ENCODE results near the gene MYO6.
"Not testable (repeated sequence)": the region's sequence is repeated elsewhere in the genome, so short reads cannot be mapped to it uniquely, and the experiment has no call there.

MYO6 gene

GRCh38 chr6:75896526-75896925 is 147.5 kb downstream of the MYO6 start:
- H3K36me3 ChIP-seq (ENCODE audit: insufficient read depth) = no peaks in the 10 kb centered on the region
- no peak overlapping the region for H3K9ac ChIP-seq
- H3K27ac ChIP-seq = no peak overlapping the region
- H3K79me2 ChIP-seq (ENCODE audit: insufficient read depth, low read depth) = no peaks in the 10 kb centered on the region
- no peak for TF ChIP-seq CTCF (conservative IDR thresholded peaks at IDR 0.05; ENCODE audit: low read depth, low read length)
- no peaks in the 10 kb centered on the region for H4K20me1 ChIP-seq (ENCODE audit: insufficient read depth)
- peaks cover 7% of the 10 kb centered on the region for H3K4me1 ChIP-seq (ENCODE audit: low read depth, poor library complexity, severe bottlenecking)
- H3K27me3 ChIP-seq (ENCODE audit: insufficient read depth, low read depth) = no peaks in the 10 kb centered on the region
- no peak overlapping the region for H3K4me3 ChIP-seq (IDR thresholded peaks at IDR 0.05; ENCODE audit: insufficient read depth, low read depth, low read length)
- H2AFZ ChIP-seq (ENCODE audit: low read depth) = no peak overlapping the region
- H3K4me2 ChIP-seq = no peak overlapping the region

GRCh38 chr6:75900216-75900615 is 151.2 kb downstream of the MYO6 start:
- not testable (repeated sequence) for H2AFZ ChIP-seq (ENCODE audit: low read depth); H3K27ac ChIP-seq; H3K27me3 ChIP-seq (ENCODE audit: insufficient read depth, low read depth); H3K4me2 ChIP-seq; H3K79me2 ChIP-seq (ENCODE audit: insufficient read depth, low read depth); H3K9ac ChIP-seq; H3K36me3 ChIP-seq (ENCODE audit: insufficient read depth); H3K4me3 ChIP-seq (IDR thresholded peaks at IDR 0.05; ENCODE audit: insufficient read depth, low read depth, low read length); H3K4me1 ChIP-seq (ENCODE audit: low read depth, poor library complexity, severe bottlenecking); H4K20me1 ChIP-seq (ENCODE audit: insufficient read depth)

DNA sequence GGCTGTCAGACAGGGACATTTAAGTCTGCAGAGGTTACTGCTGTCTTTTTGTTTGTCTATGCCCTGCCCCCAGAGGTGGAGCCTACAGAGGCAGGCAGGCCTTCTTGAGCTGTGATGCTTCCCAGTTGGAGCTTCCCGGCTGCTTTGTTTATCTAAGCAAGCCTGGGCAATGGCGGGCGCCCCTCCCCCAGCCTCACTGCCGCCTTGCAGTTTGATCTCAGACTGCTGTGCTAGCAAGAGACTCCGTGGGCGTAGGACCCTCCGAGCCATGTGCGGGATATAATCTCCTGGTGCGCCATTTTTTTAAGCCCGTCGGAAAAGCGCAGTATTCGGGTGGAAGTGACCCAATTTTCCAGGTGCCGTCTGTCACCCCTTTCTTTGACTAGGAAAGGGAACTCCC is 156.1 kb downstream of the MYO6 start:
- H3K4me3 ChIP-seq (IDR thresholded peaks at IDR 0.05; ENCODE audit: insufficient read depth, low read depth, low read length); H3K27ac ChIP-seq; H3K36me3 ChIP-seq (ENCODE audit: insufficient read depth); H3K27me3 ChIP-seq (ENCODE audit: insufficient read depth, low read depth); H3K9ac ChIP-seq; H3K79me2 ChIP-seq (ENCODE audit: insufficient read depth, low read depth); H3K4me2 ChIP-seq; H3K4me1 ChIP-seq (ENCODE audit: low read depth, poor library complexity, severe bottlenecking); H2AFZ ChIP-seq (ENCODE audit: low read depth); H4K20me1 ChIP-seq (ENCODE audit: insufficient read depth): not testable (repeated sequence)

DNA sequence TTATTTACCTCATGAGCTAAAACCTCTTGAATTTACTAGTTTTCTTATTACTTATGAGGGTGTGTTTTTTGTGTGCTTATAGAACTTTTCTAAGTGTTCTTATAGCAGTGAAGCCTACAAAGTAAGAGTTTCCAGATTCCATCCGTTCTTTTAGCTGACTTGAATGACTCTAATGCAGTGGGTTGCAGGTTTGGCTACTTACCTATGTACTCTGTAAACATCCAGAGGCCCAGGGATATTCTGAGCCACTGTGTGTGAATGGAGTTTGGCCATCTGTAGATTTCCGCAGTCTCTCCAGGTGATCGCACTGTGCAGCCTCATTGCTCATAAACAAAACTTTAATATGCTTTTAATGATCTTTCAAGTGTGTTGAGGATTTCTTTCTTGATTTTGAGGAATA is 157.8 kb downstream of the MYO6 start:
- Histone ChIP-seq H3K9ac (no peak overlapping the region), H2AFZ (ENCODE audit: low read depth) (no peak overlapping the region), H3K36me3 (ENCODE audit: insufficient read depth) (no peaks in the 10 kb centered on the region), H4K20me1 (ENCODE audit: insufficient read depth) (no peaks in the 10 kb centered on the region), H3K4me1 (ENCODE audit: low read depth, poor library complexity, severe bottlenecking) (no peaks in the 10 kb centered on the region), H3K27me3 (ENCODE audit: insufficient read depth, low read depth) (no peaks in the 10 kb centered on the region), H3K27ac (no peak overlapping the region), H3K4me3 (IDR thresholded peaks at IDR 0.05; ENCODE audit: insufficient read depth, low read depth, low read length) (no peak overlapping the region), H3K4me2 (no peak overlapping the region), H3K79me2 (ENCODE audit: insufficient read depth, low read depth) (no peaks in the 10 kb centered on the region)
- no peak for TF ChIP-seq CTCF (conservative IDR thresholded peaks at IDR 0.05; ENCODE audit: low read depth, low read length)

DNA sequence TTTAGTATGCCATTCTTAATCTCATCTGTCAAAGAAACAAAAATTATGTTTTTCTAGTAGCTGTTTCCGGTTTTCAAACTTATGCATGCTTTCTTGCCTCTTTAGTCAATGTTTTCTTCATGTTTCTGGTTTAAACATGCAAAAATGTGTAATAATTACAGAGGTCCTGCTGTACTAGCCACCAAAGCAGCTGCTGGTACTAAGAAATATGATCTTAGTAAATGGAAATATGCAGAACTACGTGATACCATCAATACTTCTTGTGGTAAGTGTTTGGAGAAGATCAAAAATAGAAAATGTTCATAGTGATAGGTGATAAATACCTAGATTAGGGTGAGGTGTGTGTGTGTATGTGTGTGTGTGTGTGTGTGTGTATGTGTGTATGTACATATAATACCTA is 158.4 kb downstream of the MYO6 start:
- Histone ChIP-seq H3K9ac (no peak overlapping the region), H3K4me1 (ENCODE audit: low read depth, poor library complexity, severe bottlenecking) (no peaks in the 10 kb centered on the region), H3K4me2 (no peak overlapping the region), H3K36me3 (ENCODE audit: insufficient read depth) (no peaks in the 10 kb centered on the region), H3K27ac (no peak overlapping the region), H2AFZ (ENCODE audit: low read depth) (no peak overlapping the region), H4K20me1 (ENCODE audit: insufficient read depth) (no peaks in the 10 kb centered on the region), H3K79me2 (ENCODE audit: insufficient read depth, low read depth) (no peaks in the 10 kb centered on the region), H3K27me3 (ENCODE audit: insufficient read depth, low read depth) (no peaks in the 10 kb centered on the region), H3K4me3 (IDR thresholded peaks at IDR 0.05; ENCODE audit: insufficient read depth, low read depth, low read length) (no peak overlapping the region)
- no peak for TF ChIP-seq CTCF (conservative IDR thresholded peaks at IDR 0.05; ENCODE audit: low read depth, low read length)
